CD4-positive, alpha-beta T cell (primary cell): ENCODE data around the gene RBMS3. TPM values are rescaled to one million over a fixed set of nuclear protein-coding genes. Genes with fewer than 3 reads are reported as not detected.

Experiments
- ATAC-seq: fragments of 200-7000 bp; cut with Tn5 transposase; one replicate; pipeline ENCODE4 v1.10.0; 2022; ENCODE audit warnings: mild to moderate bottlenecking; ENCODE audit not compliant: poor library complexity
- CTCF ChIA-PET: fragments of 350-600 bp; sonication (Branson Sonifier 250); formaldehyde crosslinking; loops from one replicate; lab custom pipeline; 2021; ENCODE audit warnings: antibody characterized with exemption, inconsistent platforms; lab: Charles Lee
- POLR2A ChIA-PET: fragments of 350-600 bp; sonication (Branson Sonifier 250); formaldehyde crosslinking; loops from one replicate; lab custom pipeline; 2021; ENCODE audit warnings: antibody characterized with exemption, inconsistent platforms; lab: Charles Lee
- DNase-seq, 14 experiments: peaks; one replicate each; pipeline ENCODE4 v3.0.0-alpha.2; 2013 to 2020; ENCODE audit warnings: mixed read lengths in 2 of 14
- H3K27ac ChIP-seq, 2 donors: one replicate each; pipeline versions ENCODE4 v1.5.1 to v1.7.0; 2013; ENCODE audit warnings: low read length in 2 of 2, low read depth in 1 of 2, mild to moderate bottlenecking in 1 of 2
- H3K27me3 ChIP-seq, 2 experiments: 1 replicate in 1 of 2; 2 replicates in 1 of 2; pipeline versions ENCODE4 v1.6.1 to v1.7.0; 2013; ENCODE audit warnings: low read length in 2 of 2, control low read depth in 1 of 2, mild to moderate bottlenecking in 1 of 2, moderate library complexity in 1 of 2; ENCODE audit not compliant: insufficient read depth in 2 of 2, control insufficient read depth in 1 of 2
- H3K36me3 ChIP-seq: one replicate; pipeline ENCODE4 v1.6.1; 2013; ENCODE audit warnings: low read length, control low read depth; ENCODE audit not compliant: insufficient read depth
- H3K4me1 ChIP-seq: one replicate; pipeline ENCODE4 v1.6.1; 2013; ENCODE audit warnings: low read length, control low read depth; ENCODE audit not compliant: insufficient read depth
- H3K4me3 ChIP-seq: one replicate; pipeline ENCODE4 v1.5.1; 2013; ENCODE audit warnings: mild to moderate bottlenecking, low read length, moderate library complexity
- H3K9me3 ChIP-seq, 2 experiments: 1 replicate in 1 of 2; 2 replicates in 1 of 2; pipeline versions ENCODE4 v1.6.1 to v1.7.0; 2013; ENCODE audit warnings: low read length in 2 of 2, mild to moderate bottlenecking in 2 of 2, control low read depth in 1 of 2, moderate library complexity in 1 of 2; ENCODE audit not compliant: control insufficient read depth in 1 of 2, insufficient read depth in 1 of 2
- H3K27ac Mint-ChIP-seq: one replicate; pipeline ENCODE4 v1.8.0; 2020; ENCODE audit warnings: mixed read lengths
- H3K27me3 Mint-ChIP-seq: one replicate; pipeline ENCODE4 v1.8.0; 2021; ENCODE audit warnings: mixed read lengths
- H3K36me3 Mint-ChIP-seq: one replicate; pipeline ENCODE4 v1.8.0; 2021; ENCODE audit warnings: low read depth, mixed read lengths
- H3K4me1 Mint-ChIP-seq: one replicate; pipeline ENCODE4 v1.8.0; 2021; ENCODE audit warnings: low read depth, mixed read lengths
- H3K4me3 Mint-ChIP-seq: one replicate; pipeline ENCODE4 v1.8.0; 2020; ENCODE audit warnings: mild to moderate bottlenecking, mixed read lengths
- H3K9me3 Mint-ChIP-seq: one replicate; pipeline ENCODE4 v1.8.0; 2020; ENCODE audit warnings: mixed read lengths
- CTCF ChIP-seq: fragments of 200-600 bp; IDR thresholded peaks from one replicate; pipeline ENCODE4 v1.8.0; 2022; ENCODE audit warnings: antibody characterized with exemption, mild to moderate bottlenecking
- intact Hi-C, 2 experiments: fragments of 100-400 bp; cut with DNase I in 1 of 2; cut with micrococcal nuclease in 1 of 2; formaldehyde crosslinking; loops; one replicate each; pipeline versions ENCODE4 v1.15.1 to v1.9.0; 2023 to 2025; cut with DNase I, micrococcal nuclease
- total RNA-seq, 174 experiments: library from RNA in 2 of 174; stranded (reverse) in 2 of 174; gene quantifications; one replicate each; pipeline ENCODE4 v1.2.3 and lab custom pipeline; 2021 to 2026

The RBMS3 gene
- total RNA-seq, 2 experiments from 2014 or later: 1.6 to 1.7 TPM

- no peak for ATAC-seq
- H3K4me1 ChIP-seq: no peaks in the 10 kb centered on the region
- no peaks in the 10 kb centered on the region for H3K9me3 ChIP-seq
- TF ChIP-seq CTCF: no peak
- H3K27ac Mint-ChIP-seq: no peak overlapping the region
- no peak overlapping the region for H3K4me3 Mint-ChIP-seq
- no peaks in the 10 kb centered on the region for H3K27me3 Mint-ChIP-seq
- DNase-seq: no peak
- intact Hi-C loops: no loop called here
- H3K9me3 Mint-ChIP-seq: no peaks in the 10 kb centered on the region
- H3K36me3 ChIP-seq: no peaks in the 10 kb centered on the region
- POLR2A ChIA-PET: no interaction called here
- H3K4me3 ChIP-seq: no peak overlapping the region
- H3K27me3 ChIP-seq: no peaks in the 10 kb centered on the region
- H3K36me3 Mint-ChIP-seq: no peaks in the 10 kb centered on the region
- H3K27ac ChIP-seq: no peak overlapping the region
- CTCF ChIA-PET: no interaction called here
- H3K4me1 Mint-ChIP-seq: no peaks in the 10 kb centered on the region
These were observed 134.8 kb downstream of the RBMS3 start for GRCh38 chr3:29415482-29416223.

DNA sequence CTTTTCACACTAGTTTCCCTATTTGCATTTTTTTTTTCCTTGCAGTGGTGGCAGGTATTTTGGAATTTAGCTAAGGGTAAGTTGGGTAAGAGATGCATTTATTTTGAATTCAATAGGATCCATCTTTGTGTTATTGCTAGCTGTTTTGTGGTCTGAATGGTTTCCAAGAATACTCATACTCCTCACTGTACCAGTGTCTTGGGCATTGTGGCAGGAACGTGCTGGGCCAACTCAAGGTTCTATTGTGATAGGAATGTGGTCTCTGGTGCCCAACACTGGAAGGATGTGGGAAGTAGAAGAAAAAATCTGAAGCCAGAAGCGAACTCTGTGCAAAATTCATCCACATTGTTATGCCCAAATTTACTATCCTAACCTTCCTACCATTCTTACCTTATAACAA is 135.6 kb downstream of the RBMS3 start:
- H3K4me3 Mint-ChIP-seq: no peak overlapping the region
- TF ChIP-seq CTCF: no peak

DNA sequence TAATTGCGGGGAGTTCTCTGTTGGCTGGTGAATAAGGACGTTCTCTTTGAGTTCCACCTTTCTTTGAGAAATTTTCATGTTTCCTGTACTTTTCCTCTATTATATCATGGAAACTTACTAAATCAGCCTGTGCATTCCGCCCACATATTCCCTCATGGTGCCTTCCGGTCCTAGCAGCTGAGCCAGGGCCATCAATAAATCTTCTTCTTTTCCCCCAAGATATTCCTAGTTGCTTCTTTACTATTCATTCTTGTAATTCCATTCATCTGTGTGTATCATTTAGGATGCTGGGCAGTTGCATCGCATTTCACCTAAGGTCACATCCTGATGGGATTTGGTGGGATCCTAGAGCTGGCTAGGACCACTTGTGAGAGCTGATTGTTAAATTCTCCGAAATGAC is 139.2 kb downstream of the RBMS3 start:
- Histone ChIP-seq H3K36me3 (no peaks in the 10 kb centered on the region), H3K4me1 (no peaks in the 10 kb centered on the region), H3K9me3 (peaks cover 0 to 3% of the 10 kb centered on the region in 2 experiments), H3K27ac (no peak overlapping the region), H3K4me3 (no peak overlapping the region), H3K27me3 (no peaks in the 10 kb centered on the region)
- Mint-ChIP-seq H3K4me3 (no peak overlapping the region), H3K27me3 (no peaks in the 10 kb centered on the region), H3K27ac (no peak overlapping the region), H3K4me1 (no peaks in the 10 kb centered on the region), H3K36me3 (no peaks in the 10 kb centered on the region), H3K9me3 (no peaks in the 10 kb centered on the region)
- ATAC-seq: no peak
- TF ChIP-seq CTCF: no peak
- POLR2A ChIA-PET: interaction anchor here (0.7 kb wide), 1 partner anchor 504 kb away, joined by 3 read pairs; no protein-coding TSS in a partner anchor
- CTCF ChIA-PET: no interaction called here
- intact Hi-C loops: no loop called here
- DNase-seq: no peak

More for the DNA sequence above, 135.6 kb downstream of the RBMS3 start:
- Histone ChIP-seq H3K4me3 (no peak overlapping the region), H3K27ac (no peak overlapping the region), H3K36me3 (no peaks in the 10 kb centered on the region), H3K9me3 (peaks cover 0 to 3% of the 10 kb centered on the region in 2 experiments), H3K27me3 (no peaks in the 10 kb centered on the region), H3K4me1 (no peaks in the 10 kb centered on the region)
- no peaks in the 10 kb centered on the region for H3K27me3 Mint-ChIP-seq
- no peaks in the 10 kb centered on the region for H3K4me1 Mint-ChIP-seq
- DNase-seq (no peak), ATAC-seq (no peak)
- no peak overlapping the region for H3K27ac Mint-ChIP-seq
- intact Hi-C loops: no loop called here
- H3K36me3 Mint-ChIP-seq: no peaks in the 10 kb centered on the region
- ChIA-PET POLR2A (no interaction called here), CTCF (no interaction called here)
- no peaks in the 10 kb centered on the region for H3K9me3 Mint-ChIP-seq
